ENCODE data around the gene FARP2.

GRCh38 chr2:241514553-241514952, 158.5 kb downstream of the FARP2 start:
- TF ChIP-seq EP300 (IDR thresholded peaks at IDR 0.05) (no peak), CTCF (IDR thresholded peaks at IDR 0.05) (no peak)
